A549 (cell line): ENCODE results near the gene SUFU.

ENCODE experiments used
- POLR2AphosphoS2 ChIP-seq: conservative IDR thresholded peaks from 2 replicates; pipeline ENCODE4 v1.6.1; 2012; ENCODE audit warnings: low read length, improper control_type of control experiment, inconsistent platforms
- SMC3 ChIP-seq: fragments of >200 bp; sonication (Bioruptor Twin); formaldehyde crosslinking; IDR thresholded peaks from 3 replicates; pipeline ENCODE4 v1.6.1; 2018; ENCODE audit warnings: inconsistent platforms

DNA sequence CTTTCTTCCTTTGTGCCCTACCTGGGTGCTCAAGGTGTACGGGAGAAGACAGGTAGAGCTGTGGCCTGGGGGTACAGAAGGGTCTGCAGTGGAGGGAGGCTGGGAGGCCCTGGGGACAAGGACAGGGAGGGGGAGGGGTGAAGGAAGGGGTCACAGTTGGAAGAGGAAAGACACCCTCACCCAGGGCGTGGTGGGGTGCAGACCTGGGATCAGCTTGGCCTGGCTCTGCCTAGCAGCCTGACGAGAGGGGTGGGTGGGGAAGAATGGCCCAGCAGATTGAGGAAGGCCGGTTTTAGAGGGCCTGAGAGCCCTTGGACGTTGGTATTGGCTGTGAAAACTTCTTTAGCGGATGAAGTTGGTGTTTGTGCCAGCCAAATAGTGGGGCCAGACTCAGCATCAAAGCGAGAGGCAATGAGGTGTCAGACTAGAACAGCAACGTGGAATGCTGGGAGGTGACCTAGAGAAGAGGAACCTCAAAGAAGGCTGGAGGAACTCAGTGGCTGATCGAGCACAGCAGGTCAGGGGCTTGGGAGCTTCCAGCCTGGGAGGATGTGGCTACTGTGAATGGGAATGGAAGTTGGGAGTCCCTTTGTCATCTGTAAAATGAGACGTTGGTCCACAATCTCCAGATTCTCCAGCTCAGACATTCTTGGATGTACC, 122.4 kb downstream of the SUFU start:
- TF ChIP-seq POLR2AphosphoS2 (no peak), SMC3 (no peak)
